Measurements from ENCODE around the gene IGFBP2. TPM values are rescaled to one million over a fixed set of nuclear protein-coding genes. Genes with fewer than 3 reads are reported as not detected.

IGFBP2 gene
- total and polyA plus RNA-seq, 2 of the 13 experiments (the other 11 are each of a cell fraction or from before 2014, with no cell fraction given) = 2.0 to 5.8 TPM

DNA sequence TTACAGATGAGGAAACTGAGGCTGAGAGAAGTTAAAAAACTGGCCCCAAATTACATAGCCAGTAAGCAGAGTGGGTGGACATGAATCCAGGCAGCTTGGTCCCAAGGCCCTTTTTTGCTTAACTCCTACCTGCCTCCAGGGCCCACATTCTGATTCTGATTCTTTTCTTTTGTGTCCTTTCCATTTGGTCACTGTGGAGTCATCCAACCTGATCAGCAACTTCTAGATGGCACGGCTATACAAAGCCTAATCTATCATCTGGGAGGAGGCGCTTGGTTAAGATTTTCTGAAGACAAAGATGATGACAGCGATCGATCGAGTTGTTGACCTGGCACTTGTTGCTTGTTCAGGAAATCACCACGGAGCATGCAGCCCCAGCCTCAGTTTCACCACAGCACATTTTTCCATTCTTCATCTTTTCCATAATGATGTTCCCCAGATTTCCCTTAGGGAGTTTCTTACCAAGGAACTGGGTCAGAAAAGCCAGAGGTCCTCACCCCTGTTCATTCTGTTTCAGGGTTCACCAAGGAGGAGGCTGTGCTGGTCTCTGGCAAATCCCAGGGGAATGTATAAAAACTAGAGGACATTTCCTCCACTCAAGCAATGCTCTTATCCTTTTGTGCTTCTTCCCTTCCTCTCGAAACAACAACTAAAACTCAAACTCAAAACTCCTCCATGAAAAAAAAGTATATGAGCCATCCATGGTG lies 6.9 kb upstream of the IGFBP2 start:
- H4K20me1 ChIP-seq (ENCODE audit: insufficient read depth, low read length) = no peaks in the 10 kb centered on the region
- no TSS peak for BruUV-seq (replicated peaks)
- no peaks in the 10 kb centered on the region for H3K4me1 ChIP-seq (ENCODE audit: insufficient read depth, low read length)
- no peak overlapping the region for H3K27ac ChIP-seq (ENCODE audit: extremely low read length, insufficient read depth, low read length)
- ChIA-PET CTCF (ENCODE audit: low intra/inter-chr PET ratio, low total read pairs) (no interaction called here), POLR2A (no interaction called here)
- no peak for ATAC-seq
- TF ChIP-seq WIZ (CRISPR knock-in tag; IDR thresholded peaks at IDR 0.05) (no peak), BHLHE40 (IDR thresholded peaks at IDR 0.05; ENCODE audit: low read length) (no peak), ZNF441 (CRISPR knock-in tag; IDR thresholded peaks at IDR 0.05; ENCODE audit: borderline replicate concordance) (no peak), RFXANK (CRISPR knock-in tag; IDR thresholded peaks at IDR 0.05) (no peak), RAD21 (CRISPR knock-in tag; IDR thresholded peaks at IDR 0.05) (no peak), GATAD1 (CRISPR knock-in tag; IDR thresholded peaks at IDR 0.05) (no peak), ZNF781 (CRISPR knock-in tag; IDR thresholded peaks at IDR 0.05; ENCODE audit: borderline replicate concordance, not compliant biosample characterization) (no peak), ZNF335 (CRISPR knock-in tag; IDR thresholded peaks at IDR 0.05) (no peak), TRIM24 (CRISPR knock-in tag; IDR thresholded peaks at IDR 0.05) (no peak), ZNF510 (CRISPR knock-in tag; IDR thresholded peaks at IDR 0.05; ENCODE audit: low read depth) (no peak), ZSCAN20 (CRISPR knock-in tag; IDR thresholded peaks at IDR 0.05; ENCODE audit: borderline replicate concordance) (no peak), ZNF782 (CRISPR knock-in tag; IDR thresholded peaks at IDR 0.05; ENCODE audit: borderline replicate concordance) (no peak), ZNF274 (CRISPR knock-in tag; IDR thresholded peaks at IDR 0.05) (no peak)
- TF ChIP-seq, protein P1, sequence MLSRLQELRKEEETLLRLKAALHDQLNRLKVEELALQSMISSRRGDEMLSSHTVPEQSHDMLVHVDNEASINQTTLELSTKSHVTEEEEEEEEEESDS (CRISPR knock-in tag; IDR thresholded peaks at IDR 0.05; ENCODE audit: borderline replicate concordance) = no peak
- TF ChIP-seq, protein P2, sequence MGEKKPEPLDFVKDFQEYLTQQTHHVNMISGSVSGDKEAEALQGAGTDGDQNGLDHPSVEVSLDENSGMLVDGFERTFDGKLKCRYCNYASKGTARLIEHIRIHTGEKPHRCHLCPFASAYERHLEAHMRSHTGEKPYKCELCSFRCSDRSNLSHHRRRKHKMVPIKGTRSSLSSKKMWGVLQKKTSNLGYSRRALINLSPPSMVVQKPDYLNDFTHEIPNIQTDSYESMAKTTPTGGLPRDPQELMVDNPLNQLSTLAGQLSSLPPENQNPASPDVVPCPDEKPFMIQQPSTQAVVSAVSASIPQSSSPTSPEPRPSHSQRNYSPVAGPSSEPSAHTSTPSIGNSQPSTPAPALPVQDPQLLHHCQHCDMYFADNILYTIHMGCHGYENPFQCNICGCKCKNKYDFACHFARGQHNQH (CRISPR knock-in tag; IDR thresholded peaks at IDR 0.05) = no peak
- TF ChIP-seq, protein P3, sequence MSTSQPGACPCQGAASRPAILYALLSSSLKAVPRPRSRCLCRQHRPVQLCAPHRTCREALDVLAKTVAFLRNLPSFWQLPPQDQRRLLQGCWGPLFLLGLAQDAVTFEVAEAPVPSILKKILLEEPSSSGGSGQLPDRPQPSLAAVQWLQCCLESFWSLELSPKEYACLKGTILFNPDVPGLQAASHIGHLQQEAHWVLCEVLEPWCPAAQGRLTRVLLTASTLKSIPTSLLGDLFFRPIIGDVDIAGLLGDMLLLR (CRISPR knock-in tag; IDR thresholded peaks at IDR 0.05) = no peak
- TF ChIP-seq, protein P4, sequence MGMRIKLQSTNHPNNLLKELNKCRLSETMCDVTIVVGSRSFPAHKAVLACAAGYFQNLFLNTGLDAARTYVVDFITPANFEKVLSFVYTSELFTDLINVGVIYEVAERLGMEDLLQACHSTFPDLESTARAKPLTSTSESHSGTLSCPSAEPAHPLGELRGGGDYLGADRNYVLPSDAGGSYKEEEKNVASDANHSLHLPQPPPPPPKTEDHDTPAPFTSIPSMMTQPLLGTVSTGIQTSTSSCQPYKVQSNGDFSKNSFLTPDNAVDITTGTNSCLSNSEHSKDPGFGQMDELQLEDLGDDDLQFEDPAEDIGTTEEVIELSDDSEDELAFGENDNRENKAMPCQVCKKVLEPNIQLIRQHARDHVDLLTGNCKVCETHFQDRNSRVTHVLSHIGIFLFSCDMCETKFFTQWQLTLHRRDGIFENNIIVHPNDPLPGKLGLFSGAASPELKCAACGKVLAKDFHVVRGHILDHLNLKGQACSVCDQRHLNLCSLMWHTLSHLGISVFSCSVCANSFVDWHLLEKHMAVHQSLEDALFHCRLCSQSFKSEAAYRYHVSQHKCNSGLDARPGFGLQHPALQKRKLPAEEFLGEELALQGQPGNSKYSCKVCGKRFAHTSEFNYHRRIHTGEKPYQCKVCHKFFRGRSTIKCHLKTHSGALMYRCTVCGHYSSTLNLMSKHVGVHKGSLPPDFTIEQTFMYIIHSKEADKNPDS (CRISPR knock-in tag; IDR thresholded peaks at IDR 0.05) = no peak
- H3K4me2 ChIP-seq (ENCODE audit: low read depth, low read length) = no peak overlapping the region
- WGBS (ENCODE audit: low lambda C conversion rate) = 57% methylated on average over 7 of the region's 7 CpGs
- no peak overlapping the region for H2AFZ ChIP-seq (ENCODE audit: low read length)
- no peaks in the 10 kb centered on the region for H3K36me3 ChIP-seq (replicated peaks in 1 of 2; ENCODE audit: control insufficient read depth in 1 of 2, insufficient read depth in 2 of 2, low read length in 2 of 2)
- H3K27me3 ChIP-seq (ENCODE audit: control insufficient read depth in 1 of 2, insufficient read depth in 2 of 2, low read length in 2 of 2) = peaks cover 2 to 20% of the 10 kb centered on the region in 2 experiments; a peak in 3 of 5 replicates
- in situ Hi-C loops (cut with HindIII; ENCODE audit: extremely low pct_ligation_motif_present, low pct_unique_long_range_greater_than_20kb) (no loop called here), intact Hi-C loops (cut with micrococcal nuclease; ENCODE audit: unreplicated experiment) (no loop called here)
- H3K9me3 ChIP-seq (ENCODE audit: low read length) = no peaks in the 10 kb centered on the region
- no peak for DNase-seq (ENCODE audit: low spot score)
- H3K9ac ChIP-seq (ENCODE audit: insufficient read depth, low read depth, low read length) = no peak overlapping the region
- no peaks in the 10 kb centered on the region for H3K79me2 ChIP-seq (ENCODE audit: insufficient read depth, low read length)
- no peak overlapping the region for H3K4me3 ChIP-seq (replicated peaks in 1 of 3; ENCODE audit: insufficient read depth in 1 of 3, low read depth in 2 of 3, low read length in 3 of 3)
- FAIRE-seq = no peak
